ENCODE measurements around the gene SHQ1. TPM values are rescaled to one million over a fixed set of nuclear protein-coding genes. Genes with fewer than 3 reads are reported as not detected.

SHQ1 gene
- total and polyA plus RNA-seq, 9 of the 15 experiments (the other 6 are each of a cell fraction or from before 2014, with no cell fraction given): 9.2 to 25.0 (median 14.1) TPM

DNA sequence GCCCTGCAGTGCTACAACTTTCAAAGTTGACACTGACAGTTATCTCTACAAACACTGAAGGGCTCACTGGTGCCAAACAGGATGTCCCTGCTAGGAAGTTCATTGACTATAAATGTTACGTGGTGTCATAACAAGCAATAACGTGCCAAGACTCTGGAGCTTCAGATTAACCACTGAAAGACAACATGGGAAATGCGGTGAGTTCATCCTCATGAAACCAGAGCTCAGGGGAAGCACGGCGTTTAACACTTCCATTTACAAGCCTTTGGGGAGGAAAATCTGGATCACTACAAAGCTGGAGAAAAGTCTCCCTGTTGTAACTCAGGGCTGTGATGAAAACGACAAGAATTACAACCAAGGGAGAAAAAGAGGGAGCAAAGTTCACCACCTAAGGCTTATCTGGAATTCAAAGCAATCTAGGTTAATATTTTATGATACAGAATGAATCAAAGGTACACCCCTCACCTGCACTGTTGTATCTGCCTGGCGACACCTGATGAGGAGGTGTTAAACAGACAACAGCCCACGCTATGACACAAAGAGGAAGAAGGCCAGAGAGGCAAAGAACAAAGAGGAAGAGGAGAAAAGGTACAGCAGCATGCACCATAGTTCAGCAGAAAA, 27.0 kb downstream of the SHQ1 start:
- Histone ChIP-seq H3K4me2 (ENCODE audit: insufficient read depth, low read length) (no peak overlapping the region), H3K4me3 (no peak overlapping the region), H3K9ac (ENCODE audit: insufficient read depth in 1 of 2, low read depth in 2 of 2, low read length in 2 of 2) (no peak overlapping the region), H3K9me1 (ENCODE audit: control insufficient read depth, insufficient read depth, low read length) (no peaks in the 10 kb centered on the region), H4K20me1 (replicated peaks; ENCODE audit: control insufficient read depth, insufficient read depth, low read length) (no peaks in the 10 kb centered on the region), H3K79me2 (ENCODE audit: control insufficient read depth, insufficient read depth, low read length) (no peaks in the 10 kb centered on the region), H2AFZ (ENCODE audit: low read depth, low read length) (no peak overlapping the region), H3K9me3 (replicated peaks; ENCODE audit: control insufficient read depth, insufficient read depth, low read depth, low read length) (no peaks in the 10 kb centered on the region), H3K4me1 (replicated peaks in 1 of 2; ENCODE audit: control insufficient read depth in 2 of 2, insufficient read depth in 2 of 2, low read length in 2 of 2) (peaks cover 0 to 7% of the 10 kb centered on the region in 2 experiments; a peak in 2 of 5 replicates), H3K27me3 (ENCODE audit: control insufficient read depth in 2 of 2, insufficient read depth in 2 of 2, low read length in 2 of 2) (no peaks in the 10 kb centered on the region), H3K36me3 (ENCODE audit: control insufficient read depth, insufficient read depth, low read length) (peaks cover 32% of the 10 kb centered on the region; the same call in 2 of the 3 replicates), H3K27ac (ENCODE audit: extremely low read depth, low read depth, low read length) (no peak overlapping the region)
- TF ChIP-seq ZNF174 (CRISPR knock-in tag; IDR thresholded peaks at IDR 0.05) (no peak), L3MBTL2 (IDR thresholded peaks at IDR 0.05) (no peak), ZNF512 (tag; IDR thresholded peaks at IDR 0.05) (no peak), ZNF717 (CRISPR knock-in tag; IDR thresholded peaks at IDR 0.05) (no peak), FOXA1 (IDR thresholded peaks at IDR 0.05; ENCODE audit: borderline replicate concordance) (no peak), ARID1B (IDR thresholded peaks at IDR 0.05) (no peak)
- TF ChIP-seq, protein P1, sequence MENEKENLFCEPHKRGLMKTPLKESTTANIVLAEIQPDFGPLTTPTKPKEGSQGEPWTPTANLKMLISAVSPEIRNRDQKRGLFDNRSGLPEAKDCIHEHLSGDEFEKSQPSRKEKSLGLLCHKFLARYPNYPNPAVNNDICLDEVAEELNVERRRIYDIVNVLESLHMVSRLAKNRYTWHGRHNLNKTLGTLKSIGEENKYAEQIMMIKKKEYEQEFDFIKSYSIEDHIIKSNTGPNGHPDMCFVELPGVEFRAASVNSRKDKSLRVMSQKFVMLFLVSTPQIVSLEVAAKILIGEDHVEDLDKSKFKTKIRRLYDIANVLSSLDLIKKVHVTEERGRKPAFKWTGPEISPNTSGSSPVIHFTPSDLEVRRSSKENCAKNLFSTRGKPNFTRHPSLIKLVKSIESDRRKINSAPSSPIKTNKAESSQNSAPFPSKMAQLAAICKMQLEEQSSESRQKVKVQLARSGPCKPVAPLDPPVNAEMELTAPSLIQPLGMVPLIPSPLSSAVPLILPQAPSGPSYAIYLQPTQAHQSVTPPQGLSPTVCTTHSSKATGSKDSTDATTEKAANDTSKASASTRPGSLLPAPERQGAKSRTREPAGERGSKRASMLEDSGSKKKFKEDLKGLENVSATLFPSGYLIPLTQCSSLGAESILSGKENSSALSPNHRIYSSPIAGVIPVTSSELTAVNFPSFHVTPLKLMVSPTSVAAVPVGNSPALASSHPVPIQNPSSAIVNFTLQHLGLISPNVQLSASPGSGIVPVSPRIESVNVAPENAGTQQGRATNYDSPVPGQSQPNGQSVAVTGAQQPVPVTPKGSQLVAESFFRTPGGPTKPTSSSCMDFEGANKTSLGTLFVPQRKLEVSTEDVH (IDR thresholded peaks at IDR 0.05; ENCODE audit: low read depth, partially characterized antibody): no peak
- TF ChIP-seq, protein P2, sequence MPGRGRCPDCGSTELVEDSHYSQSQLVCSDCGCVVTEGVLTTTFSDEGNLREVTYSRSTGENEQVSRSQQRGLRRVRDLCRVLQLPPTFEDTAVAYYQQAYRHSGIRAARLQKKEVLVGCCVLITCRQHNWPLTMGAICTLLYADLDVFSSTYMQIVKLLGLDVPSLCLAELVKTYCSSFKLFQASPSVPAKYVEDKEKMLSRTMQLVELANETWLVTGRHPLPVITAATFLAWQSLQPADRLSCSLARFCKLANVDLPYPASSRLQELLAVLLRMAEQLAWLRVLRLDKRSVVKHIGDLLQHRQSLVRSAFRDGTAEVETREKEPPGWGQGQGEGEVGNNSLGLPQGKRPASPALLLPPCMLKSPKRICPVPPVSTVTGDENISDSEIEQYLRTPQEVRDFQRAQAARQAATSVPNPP (IDR thresholded peaks at IDR 0.05; ENCODE audit: borderline replicate concordance, insufficient read depth, insufficient read length): no peak
- DNase-seq (ENCODE audit: extremely low read depth in 1 of 4, low spot score in 3 of 4) (no peak), FAIRE-seq (no peak), ATAC-seq (no peak)
- ChIA-PET POLR2A (no interaction called here), CTCF (ENCODE audit: low intra/inter-chr PET ratio) (interaction anchor here (1.2 kb wide), 1 partner anchor 155 kb away, joined by 3 read pairs; no protein-coding TSS in a partner anchor)
- BruUV-seq (replicated peaks): no TSS peak
- WGBS (ENCODE audit: insufficient coverage, low coverage, missing lambda C conversion rate): 55% methylated on average over 7 of the region's 8 CpGs
- intact Hi-C loops (cut with micrococcal nuclease) (loop anchor here (10.0 kb wide), 1 partner anchor 556 kb away; no protein-coding TSS in a partner anchor), in situ Hi-C loops (cut with MboI) (loop anchor here (5.0 to 10.0 kb wide), 2 partner anchors 154 to 1106 kb away; no protein-coding TSS in a partner anchor)
